ENCODE measurements around the gene SLC26A2. TPM values are rescaled to one million over a fixed set of nuclear protein-coding genes. Genes with fewer than 3 reads are reported as not detected.
"Not testable (repeated sequence)": the region's sequence is repeated elsewhere in the genome, so short reads cannot be mapped to it uniquely, and the experiment has no call there.

Gene SLC26A2
- total and polyA plus RNA-seq, 4 donors: 0.43 to 6.1 (median 1.6) TPM

DNA sequence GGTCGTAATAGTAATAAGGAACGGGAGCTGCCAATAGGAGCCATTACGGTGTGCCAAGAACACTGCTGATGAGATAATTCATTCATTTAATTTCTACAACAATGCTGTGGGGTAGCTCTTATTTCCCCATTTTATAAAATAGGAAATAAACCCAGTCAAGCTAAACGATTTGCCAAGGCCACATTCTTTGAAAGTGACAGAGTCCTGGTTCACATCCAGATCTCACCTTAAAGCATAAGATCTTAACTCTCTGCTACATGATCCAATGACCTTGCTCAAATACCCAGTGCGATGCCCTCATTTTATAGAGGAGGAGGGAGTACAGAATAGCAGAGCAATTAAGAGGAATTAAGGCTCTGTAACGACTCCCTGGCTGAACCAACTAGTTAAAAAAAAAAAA is 21.0 kb upstream of the SLC26A2 start:
- Histone ChIP-seq H3K27me3 (ENCODE audit: control insufficient read depth in 4 of 4, insufficient read depth in 4 of 4, low read length in 3 of 4) (no peaks in the 10 kb centered on the region), H3K36me3 (ENCODE audit: control insufficient read depth in 4 of 4, insufficient read depth in 3 of 4, low read depth in 1 of 4, low read length in 3 of 4) (no peaks in the 10 kb centered on the region), H3K9ac (ENCODE audit: low read depth in 1 of 2, low read length in 2 of 2) (no peak overlapping the region), H3K27ac (ENCODE audit: low read depth in 1 of 2, low read length in 2 of 2) (no peak overlapping the region), H3K4me1 (ENCODE audit: control insufficient read depth in 4 of 4, insufficient read depth in 4 of 4, low read length in 3 of 4) (peaks cover 2 to 8% (median 6%) of the 10 kb centered on the region in 4 donors), H3K4me3 (ENCODE audit: low read depth in 1 of 3, low read length in 3 of 3) (no peak overlapping the region), H3K9me3 (ENCODE audit: control insufficient read depth in 4 of 4, low read length in 3 of 4) (no peaks in the 10 kb centered on the region)
- DNase-seq (ENCODE audit: low spot score): no peak
- no peak for TF ChIP-seq HNF4G (IDR thresholded peaks at IDR 0.05)
- 75% methylated on average over 6 of the region's 6 CpGs for WGBS

DNA sequence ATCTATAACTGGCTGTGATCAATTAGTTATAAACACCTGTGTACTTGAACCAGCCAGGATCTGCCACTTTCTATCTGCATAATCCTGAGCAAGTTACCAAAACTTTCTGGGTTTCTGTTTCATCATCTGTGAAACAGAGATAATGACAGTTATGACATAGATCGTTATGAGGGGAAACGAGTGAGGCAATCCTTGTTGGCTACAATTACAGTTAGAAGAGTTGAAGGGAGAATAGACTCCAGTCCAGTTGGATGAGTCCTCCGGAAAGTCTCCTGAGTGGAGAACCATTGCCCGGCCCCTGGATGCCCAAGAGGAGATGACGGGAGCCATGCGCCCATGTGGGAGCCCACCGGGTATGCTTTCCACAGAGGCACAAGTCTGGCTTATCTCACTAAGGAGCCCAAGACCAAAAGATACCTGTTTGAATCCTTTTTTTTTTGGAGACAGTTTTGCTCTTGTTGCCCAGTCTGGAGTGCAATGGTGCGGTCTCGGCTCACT is 20.4 kb upstream of the SLC26A2 start:
- no peaks in the 10 kb centered on the region for H3K9me3 ChIP-seq (ENCODE audit: control insufficient read depth in 4 of 4, low read length in 3 of 4)
- H3K4me1 ChIP-seq (ENCODE audit: control insufficient read depth in 4 of 4, insufficient read depth in 4 of 4, low read length in 3 of 4): peaks cover 2 to 7% (median 6%) of the 10 kb centered on the region in 4 donors
- DNase-seq (ENCODE audit: low spot score): no peak
- H3K4me3 ChIP-seq (ENCODE audit: low read depth in 1 of 3, low read length in 3 of 3): no peak overlapping the region
- 83% methylated on average over 9 of the region's 9 CpGs for WGBS
- H3K27ac ChIP-seq (ENCODE audit: low read depth in 1 of 2, low read length in 2 of 2): no peak overlapping the region
- H3K27me3 ChIP-seq (ENCODE audit: control insufficient read depth in 4 of 4, insufficient read depth in 4 of 4, low read length in 3 of 4): no peaks in the 10 kb centered on the region
- H3K9ac ChIP-seq (ENCODE audit: low read depth in 1 of 2, low read length in 2 of 2): no peak overlapping the region
- TF ChIP-seq RXRA (IDR thresholded peaks at IDR 0.05): no peak
- TF ChIP-seq FOXA2 (IDR thresholded peaks at IDR 0.05): no peak
- no peaks in the 10 kb centered on the region for H3K36me3 ChIP-seq (ENCODE audit: control insufficient read depth in 4 of 4, insufficient read depth in 3 of 4, low read depth in 1 of 4, low read length in 3 of 4)

GRCh38 chr5:149940941-149941644 is 19.5 kb upstream of the SLC26A2 start:
- Histone ChIP-seq H3K9ac (ENCODE audit: low read depth in 1 of 2, low read length in 2 of 2) (no peak overlapping the region), H3K4me1 (ENCODE audit: control insufficient read depth in 4 of 4, insufficient read depth in 4 of 4, low read length in 3 of 4) (no peaks in the 10 kb centered on the region), H3K27ac (ENCODE audit: low read depth in 1 of 2, low read length in 2 of 2) (no peak overlapping the region)

GRCh38 chr5:149941795-149942194 is 18.8 kb upstream of the SLC26A2 start:
- Histone ChIP-seq H3K27me3 (ENCODE audit: control insufficient read depth in 4 of 4, insufficient read depth in 4 of 4, low read length in 3 of 4) (no peaks in the 10 kb centered on the region), H3K4me3 (ENCODE audit: low read depth in 1 of 3, low read length in 3 of 3) (no peak overlapping the region), H3K9ac (ENCODE audit: low read depth in 1 of 2, low read length in 2 of 2) (no peak overlapping the region), H3K36me3 (ENCODE audit: control insufficient read depth in 4 of 4, insufficient read depth in 3 of 4, low read depth in 1 of 4, low read length in 3 of 4) (no peaks in the 10 kb centered on the region), H3K9me3 (ENCODE audit: control insufficient read depth in 4 of 4, low read length in 3 of 4) (no peaks in the 10 kb centered on the region), H3K27ac (ENCODE audit: low read depth in 1 of 2, low read length in 2 of 2) (no peak overlapping the region), H3K4me1 (ENCODE audit: control insufficient read depth in 4 of 4, insufficient read depth in 4 of 4, low read length in 3 of 4) (no peaks in the 10 kb centered on the region)
- no peak for DNase-seq (ENCODE audit: low spot score)
- TF ChIP-seq EGR1 (IDR thresholded peaks at IDR 0.05; ENCODE audit: low read depth in 2 of 2): no peak
- 94% methylated on average over 4 of the region's 4 CpGs for WGBS

More at GRCh38 chr5:149940941-149941644, 19.5 kb upstream of the SLC26A2 start:
- TF ChIP-seq HNF4G (IDR thresholded peaks at IDR 0.05): no peak
- no peak overlapping the region for H3K4me3 ChIP-seq (ENCODE audit: low read depth in 1 of 3, low read length in 3 of 3)
- WGBS: 92% methylated on average over 5 of the region's 5 CpGs
- H3K27me3 ChIP-seq (ENCODE audit: control insufficient read depth in 4 of 4, insufficient read depth in 4 of 4, low read length in 3 of 4): no peaks in the 10 kb centered on the region
- no peak for DNase-seq (ENCODE audit: low spot score)
- no peaks in the 10 kb centered on the region for H3K9me3 ChIP-seq (ENCODE audit: control insufficient read depth in 4 of 4, low read length in 3 of 4)
- H3K36me3 ChIP-seq (ENCODE audit: control insufficient read depth in 4 of 4, insufficient read depth in 3 of 4, low read depth in 1 of 4, low read length in 3 of 4): no peaks in the 10 kb centered on the region

- Histone ChIP-seq H3K27ac (ENCODE audit: low read depth in 1 of 2, low read length in 2 of 2) (no peak overlapping the region), H3K9ac (ENCODE audit: low read depth in 1 of 2, low read length in 2 of 2) (no peak overlapping the region), H3K4me3 (ENCODE audit: low read depth in 1 of 3, low read length in 3 of 3) (no peak overlapping the region), H3K27me3 (ENCODE audit: control insufficient read depth in 4 of 4, insufficient read depth in 4 of 4, low read length in 3 of 4) (no peaks in the 10 kb centered on the region), H3K9me3 (ENCODE audit: control insufficient read depth in 4 of 4, low read length in 3 of 4) (no peaks in the 10 kb centered on the region), H3K4me1 (ENCODE audit: control insufficient read depth in 4 of 4, insufficient read depth in 4 of 4, low read length in 3 of 4) (no peaks in the 10 kb centered on the region), H3K36me3 (ENCODE audit: control insufficient read depth in 4 of 4, insufficient read depth in 3 of 4, low read depth in 1 of 4, low read length in 3 of 4) (no peaks in the 10 kb centered on the region)
- WGBS: 98% methylated on average over 2 of the region's 2 CpGs
- TF ChIP-seq HNF4A (conservative IDR thresholded peaks at IDR 0.05) (no peak), RAD21 (IDR thresholded peaks at IDR 0.05) (no peak), JUND (IDR thresholded peaks at IDR 0.05) (no peak), RXRA (IDR thresholded peaks at IDR 0.05) (no peak), FOXA2 (IDR thresholded peaks at IDR 0.05) (no peak), TAF1 (conservative IDR thresholded peaks at IDR 0.05) (no peak)
- TF ChIP-seq, protein P1, sequence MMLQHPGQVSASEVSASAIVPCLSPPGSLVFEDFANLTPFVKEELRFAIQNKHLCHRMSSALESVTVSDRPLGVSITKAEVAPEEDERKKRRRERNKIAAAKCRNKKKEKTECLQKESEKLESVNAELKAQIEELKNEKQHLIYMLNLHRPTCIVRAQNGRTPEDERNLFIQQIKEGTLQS (IDR thresholded peaks at IDR 0.05): no peak
- no peak for DNase-seq (ENCODE audit: low spot score)
These were observed 18.4 kb upstream of the SLC26A2 start for GRCh38 chr5:149942199-149942598.

DNA sequence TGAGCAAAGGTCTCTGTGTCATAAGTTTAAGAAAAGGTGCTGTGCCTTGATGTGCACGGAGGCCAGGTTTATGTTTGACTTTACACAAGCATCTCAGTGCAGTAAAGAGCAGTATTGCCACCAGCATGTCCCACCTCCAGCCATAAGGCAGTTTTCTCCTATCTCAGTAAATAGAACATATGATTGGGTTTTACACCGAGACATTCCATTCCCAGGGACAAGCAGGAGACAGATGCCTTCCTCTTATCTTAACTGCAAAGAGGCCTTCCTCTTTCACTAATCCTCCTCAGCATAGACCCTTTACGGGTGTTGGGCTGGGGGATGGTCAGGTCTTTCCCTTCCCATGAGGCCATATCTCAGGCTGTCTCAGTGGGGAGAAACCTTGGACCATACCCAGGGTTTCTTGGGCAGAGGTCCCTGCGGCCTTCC is 17.8 kb upstream of the SLC26A2 start:
- 67% methylated on average over 4 of the region's 4 CpGs for WGBS
- not testable (repeated sequence) for H3K4me1 ChIP-seq (ENCODE audit: control insufficient read depth in 4 of 4, insufficient read depth in 4 of 4, low read length in 3 of 4); H3K27me3 ChIP-seq (ENCODE audit: control insufficient read depth in 4 of 4, insufficient read depth in 4 of 4, low read length in 3 of 4); H3K9me3 ChIP-seq (ENCODE audit: control insufficient read depth in 4 of 4, low read length in 3 of 4); DNase-seq (ENCODE audit: low spot score); H3K9ac ChIP-seq (ENCODE audit: low read depth in 1 of 2, low read length in 2 of 2); H3K4me3 ChIP-seq (ENCODE audit: low read depth in 1 of 3, low read length in 3 of 3); H3K27ac ChIP-seq (ENCODE audit: low read depth in 1 of 2, low read length in 2 of 2); H3K36me3 ChIP-seq (ENCODE audit: control insufficient read depth in 4 of 4, insufficient read depth in 3 of 4, low read depth in 1 of 4, low read length in 3 of 4)

DNA sequence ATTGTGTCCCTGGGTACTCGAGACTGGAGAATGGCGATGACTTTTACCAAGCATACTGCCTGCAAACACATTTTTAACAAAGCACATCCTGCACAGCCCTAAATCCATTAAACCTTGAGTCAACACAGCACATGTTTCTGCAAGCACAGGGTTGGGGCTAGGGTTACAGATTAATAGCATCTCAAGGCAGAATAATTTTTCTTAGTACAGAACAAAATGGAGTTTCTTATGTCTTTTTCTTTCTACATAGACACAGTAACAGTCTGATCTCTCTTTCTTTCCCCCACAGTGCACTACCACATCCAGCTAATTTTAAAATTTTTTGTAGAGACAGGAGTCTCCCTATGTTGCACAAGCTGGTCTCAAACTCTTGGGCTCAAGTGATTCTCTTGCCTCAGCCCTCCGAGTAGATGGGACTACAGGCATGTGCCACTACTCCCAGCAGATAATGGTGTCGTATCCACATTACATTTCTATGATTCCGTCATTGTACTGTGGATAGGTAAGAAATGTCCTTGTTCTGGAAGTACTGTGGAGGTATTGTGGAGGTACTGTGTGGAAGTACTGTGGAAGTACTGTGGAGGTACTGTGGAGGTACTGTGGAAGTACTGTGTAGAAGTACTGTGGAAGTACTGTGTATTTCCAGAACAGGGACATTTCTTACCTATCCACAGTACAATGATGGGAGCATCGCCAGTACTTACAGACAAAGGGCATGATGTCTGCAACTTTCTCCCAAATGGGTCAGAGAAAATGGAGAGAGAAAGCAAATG is 17.2 kb upstream of the SLC26A2 start:
- not testable (repeated sequence) for H3K9ac ChIP-seq (ENCODE audit: low read depth in 1 of 2, low read length in 2 of 2); DNase-seq (ENCODE audit: low spot score); H3K9me3 ChIP-seq (ENCODE audit: control insufficient read depth in 4 of 4, low read length in 3 of 4); H3K4me3 ChIP-seq (ENCODE audit: low read depth in 1 of 3, low read length in 3 of 3); H3K4me1 ChIP-seq (ENCODE audit: control insufficient read depth in 4 of 4, insufficient read depth in 4 of 4, low read length in 3 of 4); H3K36me3 ChIP-seq (ENCODE audit: control insufficient read depth in 4 of 4, insufficient read depth in 3 of 4, low read depth in 1 of 4, low read length in 3 of 4); H3K27me3 ChIP-seq (ENCODE audit: control insufficient read depth in 4 of 4, insufficient read depth in 4 of 4, low read length in 3 of 4); H3K27ac ChIP-seq (ENCODE audit: low read depth in 1 of 2, low read length in 2 of 2)
- WGBS: 88% methylated on average over 6 of the region's 6 CpGs
